ENCODE results near the gene PRKAG2.
A peak's percentile ranks its signal among the peaks of the same experiment; 100 is the strongest.

Gene PRKAG2

DNA sequence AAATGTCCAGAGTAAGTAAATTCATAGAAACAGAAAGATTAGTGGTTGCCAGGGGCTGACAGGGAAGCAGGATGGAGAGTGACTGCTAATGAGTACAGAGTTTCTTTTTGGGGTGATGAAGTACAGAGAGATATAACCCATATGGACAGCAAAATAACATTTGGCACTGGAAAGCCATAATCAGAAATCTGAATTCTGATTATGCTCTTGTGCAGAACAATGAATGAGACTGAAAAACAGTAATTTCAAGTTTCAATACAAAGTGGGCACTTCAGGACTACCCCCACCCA is 361.7 kb downstream of the PRKAG2 start:
- Histone ChIP-seq H3K9ac (ENCODE audit: low read length) (no peak overlapping the region), H3K36me3 (ENCODE audit: control insufficient read depth in 1 of 2, insufficient read depth in 2 of 2, low read length in 2 of 2) (no peaks in the 10 kb centered on the region), H4K8ac (ENCODE audit: low read depth, low read length) (no peak overlapping the region), H3K9me3 (ENCODE audit: insufficient read depth, low read depth, low read length) (no peaks in the 10 kb centered on the region), H3K4ac (ENCODE audit: low read depth, low read length) (peak overlapping the region; percentile 66), H4K91ac (ENCODE audit: low read depth, low read length) (no peak overlapping the region), H3K4me2 (ENCODE audit: low read length) (no peak overlapping the region), H3K79me2 (ENCODE audit: control insufficient read depth, insufficient read depth, low read length, poor library complexity) (peaks cover 36% of the 10 kb centered on the region), H3K27ac (ENCODE audit: low read depth, low read length) (no peak overlapping the region), H2BK120ac (ENCODE audit: insufficient read depth, low read length, poor library complexity) (no peak overlapping the region), H3K18ac (ENCODE audit: low read length) (no peak overlapping the region), H2BK12ac (ENCODE audit: low read length) (no peak overlapping the region), H3K27me3 (ENCODE audit: insufficient read depth, low read length) (no peaks in the 10 kb centered on the region), H4K12ac (ENCODE audit: low read depth, low read length) (no peak overlapping the region), H2AFZ (ENCODE audit: insufficient read depth, low read length, poor library complexity) (no peak overlapping the region), H2AK5ac (ENCODE audit: low read length) (no peak overlapping the region), H2BK5ac (ENCODE audit: low read depth, low read length, poor library complexity) (no peak overlapping the region), H3K4me1 (ENCODE audit: control insufficient read depth in 1 of 2, insufficient read depth in 2 of 2, low read length in 2 of 2) (peaks cover 0 to 9% of the 10 kb centered on the region in 2 experiments), H3K4me3 (ENCODE audit: low read depth, low read length) (no peak overlapping the region), H3K23ac (ENCODE audit: low read length) (no peak overlapping the region), H3K79me1 (ENCODE audit: low read length) (peaks cover 10% of the 10 kb centered on the region), H3K14ac (ENCODE audit: low read length) (no peak overlapping the region)
- DNase-seq, result no peak

DNA sequence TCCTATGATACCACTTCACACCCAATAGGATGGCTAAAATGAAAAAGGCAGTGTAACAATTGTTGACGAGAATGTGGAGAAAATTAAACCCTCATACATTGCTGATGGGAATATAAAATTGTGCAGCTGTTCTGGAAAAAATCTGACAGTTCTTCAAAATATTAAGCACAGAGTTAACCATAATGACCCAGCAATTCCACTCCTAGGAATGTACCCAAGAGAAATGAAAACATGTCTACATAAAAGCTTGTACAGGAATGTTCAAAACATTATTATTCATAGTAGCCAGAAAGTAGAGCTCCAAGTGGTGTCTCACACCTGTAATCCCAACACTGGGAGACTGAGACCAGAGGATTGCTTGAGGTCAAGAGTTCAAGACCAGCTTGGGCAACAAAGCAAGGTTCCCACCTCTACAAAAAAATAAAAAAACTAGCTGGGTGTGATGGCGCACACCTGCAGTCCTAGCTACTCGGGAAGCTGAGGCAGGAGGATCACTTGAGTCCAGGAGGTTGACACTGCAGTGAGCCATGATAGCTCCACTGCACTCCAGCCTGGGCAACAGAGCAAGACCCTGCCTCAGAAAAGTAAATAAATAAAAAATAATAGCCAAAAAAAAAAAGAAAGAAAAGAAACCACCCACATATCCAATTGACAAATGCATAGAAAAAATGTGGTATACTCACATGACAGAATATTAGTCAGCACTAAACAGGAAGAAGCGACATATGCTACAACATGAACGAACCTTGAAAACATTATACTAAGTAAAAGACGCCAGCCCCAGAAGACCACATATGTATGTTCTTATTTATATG is 362.2 kb downstream of the PRKAG2 start:
- no peak overlapping the region for H3K18ac ChIP-seq (ENCODE audit: low read length)
- H2AK5ac ChIP-seq (ENCODE audit: low read length), result no peak overlapping the region
- peaks cover 36% of the 10 kb centered on the region for H3K79me2 ChIP-seq (ENCODE audit: control insufficient read depth, insufficient read depth, low read length, poor library complexity)
- H2BK120ac ChIP-seq (ENCODE audit: insufficient read depth, low read length, poor library complexity), result no peak overlapping the region
- H3K4me3 ChIP-seq (ENCODE audit: low read depth, low read length), result no peak overlapping the region
- DNase-seq, result peak in 1 of 2 donors; percentile 26
- H4K91ac ChIP-seq (ENCODE audit: low read depth, low read length), result no peak overlapping the region
- H3K4me1 ChIP-seq (ENCODE audit: control insufficient read depth in 1 of 2, insufficient read depth in 2 of 2, low read length in 2 of 2), result peaks cover 0 to 8% of the 10 kb centered on the region in 2 experiments
- no peak overlapping the region for H3K9ac ChIP-seq (ENCODE audit: low read length)
- peaks cover 9% of the 10 kb centered on the region for H3K79me1 ChIP-seq (ENCODE audit: low read length)
- no peak overlapping the region for H3K4me2 ChIP-seq (ENCODE audit: low read length)
- H2AFZ ChIP-seq (ENCODE audit: insufficient read depth, low read length, poor library complexity), result no peak overlapping the region
- no peak overlapping the region for H3K23ac ChIP-seq (ENCODE audit: low read length)
- no peak overlapping the region for H2BK12ac ChIP-seq (ENCODE audit: low read length)
- H3K36me3 ChIP-seq (ENCODE audit: control insufficient read depth in 1 of 2, insufficient read depth in 2 of 2, low read length in 2 of 2), result no peaks in the 10 kb centered on the region
- no peaks in the 10 kb centered on the region for H3K27me3 ChIP-seq (ENCODE audit: insufficient read depth, low read length)
- H3K4ac ChIP-seq (ENCODE audit: low read depth, low read length), result peak overlapping the region; percentile 78
- no peak overlapping the region for H3K14ac ChIP-seq (ENCODE audit: low read length)
- H4K12ac ChIP-seq (ENCODE audit: low read depth, low read length), result no peak overlapping the region
- H3K9me3 ChIP-seq (ENCODE audit: insufficient read depth, low read depth, low read length), result no peaks in the 10 kb centered on the region
- no peak overlapping the region for H3K27ac ChIP-seq (ENCODE audit: low read depth, low read length)
- no CpG with 5 or more reads among the region's 6 CpGs for WGBS (ENCODE audit: extremely low coverage, insufficient coverage, insufficient read length)
- H2BK5ac ChIP-seq (ENCODE audit: low read depth, low read length, poor library complexity), result no peak overlapping the region
- no peak overlapping the region for H4K8ac ChIP-seq (ENCODE audit: low read depth, low read length)

DNA sequence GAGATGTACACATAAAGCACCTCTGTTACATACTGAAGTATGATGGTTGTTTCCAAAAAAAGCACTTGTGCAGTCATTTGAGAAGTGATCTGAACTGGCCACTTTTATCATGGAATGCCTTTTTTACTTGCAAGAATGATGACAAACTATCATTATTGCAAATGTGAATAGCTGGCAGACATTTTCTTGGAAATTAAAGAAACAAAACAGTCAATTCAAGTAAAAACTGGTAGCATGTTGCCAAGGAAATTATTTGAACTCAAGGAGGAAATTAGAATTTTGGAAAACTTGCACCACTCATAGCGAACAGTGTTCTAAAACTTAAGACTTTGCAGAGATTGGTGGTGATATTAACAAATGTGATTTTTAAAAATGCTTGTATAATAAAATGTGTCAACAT is 363.8 kb downstream of the PRKAG2 start:
- Histone ChIP-seq H3K14ac (ENCODE audit: low read length) (no peak overlapping the region), H3K27ac (ENCODE audit: low read depth, low read length) (no peak overlapping the region), H3K27me3 (ENCODE audit: insufficient read depth, low read length) (no peaks in the 10 kb centered on the region), H3K36me3 (ENCODE audit: control insufficient read depth in 1 of 2, insufficient read depth in 2 of 2, low read length in 2 of 2) (no peaks in the 10 kb centered on the region), H3K4me3 (ENCODE audit: low read depth, low read length) (no peak overlapping the region), H3K9me3 (ENCODE audit: insufficient read depth, low read depth, low read length) (no peaks in the 10 kb centered on the region), H3K23ac (ENCODE audit: low read length) (no peak overlapping the region), H2BK120ac (ENCODE audit: insufficient read depth, low read length, poor library complexity) (no peak overlapping the region), H2BK12ac (ENCODE audit: low read length) (no peak overlapping the region), H3K79me2 (ENCODE audit: control insufficient read depth, insufficient read depth, low read length, poor library complexity) (peaks cover 32% of the 10 kb centered on the region), H3K4ac (ENCODE audit: low read depth, low read length) (peak overlapping the region; percentile 58), H2BK5ac (ENCODE audit: low read depth, low read length, poor library complexity) (no peak overlapping the region), H2AK5ac (ENCODE audit: low read length) (no peak overlapping the region), H4K12ac (ENCODE audit: low read depth, low read length) (no peak overlapping the region), H3K4me1 (ENCODE audit: control insufficient read depth in 1 of 2, insufficient read depth in 2 of 2, low read length in 2 of 2) (peaks cover 0 to 10% of the 10 kb centered on the region in 2 experiments), H4K91ac (ENCODE audit: low read depth, low read length) (no peak overlapping the region), H3K4me2 (ENCODE audit: low read length) (no peak overlapping the region), H3K9ac (ENCODE audit: low read length) (no peak overlapping the region), H3K18ac (ENCODE audit: low read length) (no peak overlapping the region), H2AFZ (ENCODE audit: insufficient read depth, low read length, poor library complexity) (no peak overlapping the region), H4K8ac (ENCODE audit: low read depth, low read length) (no peak overlapping the region), H3K79me1 (ENCODE audit: low read length) (no peaks in the 10 kb centered on the region)
- no peak for DNase-seq
- WGBS (ENCODE audit: extremely low coverage, insufficient coverage, insufficient read length), result no CpG with 5 or more reads among the region's 1 CpG

DNA sequence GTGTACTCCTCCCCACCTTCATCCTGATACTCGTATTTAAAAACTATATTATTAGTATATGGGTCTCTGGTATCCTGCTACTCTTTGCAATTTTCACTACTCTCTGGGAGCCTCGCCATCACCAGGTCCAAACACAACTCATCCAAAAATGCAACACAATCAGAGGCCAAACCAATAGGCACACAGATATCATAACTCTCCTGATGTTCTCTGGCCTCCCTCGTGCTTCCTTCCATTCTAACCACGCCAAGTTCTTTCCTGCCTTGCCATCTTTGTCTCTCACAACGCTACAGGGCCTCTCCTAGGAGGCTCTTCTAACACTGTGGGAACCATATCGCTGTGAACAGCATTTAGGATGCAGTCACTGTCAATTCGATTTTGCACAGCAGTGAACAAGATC is 364.6 kb downstream of the PRKAG2 start:
- Histone ChIP-seq H3K4me1 (ENCODE audit: control insufficient read depth in 1 of 2, insufficient read depth in 2 of 2, low read length in 2 of 2) (peaks cover 0 to 5% of the 10 kb centered on the region in 2 experiments), H3K36me3 (ENCODE audit: control insufficient read depth in 1 of 2, insufficient read depth in 2 of 2, low read length in 2 of 2) (no peaks in the 10 kb centered on the region), H3K9me3 (ENCODE audit: insufficient read depth, low read depth, low read length) (no peaks in the 10 kb centered on the region), H3K79me2 (ENCODE audit: control insufficient read depth, insufficient read depth, low read length, poor library complexity) (peaks cover 26% of the 10 kb centered on the region), H3K18ac (ENCODE audit: low read length) (no peak overlapping the region), H3K27ac (ENCODE audit: low read depth, low read length) (no peak overlapping the region), H2BK5ac (ENCODE audit: low read depth, low read length, poor library complexity) (no peak overlapping the region), H2BK12ac (ENCODE audit: low read length) (no peak overlapping the region), H3K4me3 (ENCODE audit: low read depth, low read length) (no peak overlapping the region), H2AFZ (ENCODE audit: insufficient read depth, low read length, poor library complexity) (no peak overlapping the region), H3K4me2 (ENCODE audit: low read length) (no peak overlapping the region), H3K4ac (ENCODE audit: low read depth, low read length) (peak overlapping the region; percentile 50), H4K12ac (ENCODE audit: low read depth, low read length) (no peak overlapping the region), H3K9ac (ENCODE audit: low read length) (no peak overlapping the region), H3K27me3 (ENCODE audit: insufficient read depth, low read length) (no peaks in the 10 kb centered on the region), H4K91ac (ENCODE audit: low read depth, low read length) (no peak overlapping the region), H3K14ac (ENCODE audit: low read length) (no peak overlapping the region), H2AK5ac (ENCODE audit: low read length) (no peak overlapping the region), H3K79me1 (ENCODE audit: low read length) (no peaks in the 10 kb centered on the region), H3K23ac (ENCODE audit: low read length) (no peak overlapping the region), H2BK120ac (ENCODE audit: insufficient read depth, low read length, poor library complexity) (no peak overlapping the region), H4K8ac (ENCODE audit: low read depth, low read length) (no peak overlapping the region)
- no CpG with 5 or more reads among the region's 7 CpGs for WGBS (ENCODE audit: extremely low coverage, insufficient coverage, insufficient read length)
- no peak for DNase-seq

Data from trophoblast cell (in vitro differentiated cells and primary cell).